GM18873 (cell line): ENCODE measurements around the gene LMOD2.

Experiments used
- ATAC-seq: cut with Tn5 transposase; IDR thresholded peaks from one replicate; pipeline ENCODE4 v1.9.1; 2021; ENCODE audit warnings: mild to moderate bottlenecking, moderate library complexity, moderate number of reproducible peaks; ENCODE audit not compliant: unreplicated experiment, low FRiP score

The LMOD2 gene

DNA sequence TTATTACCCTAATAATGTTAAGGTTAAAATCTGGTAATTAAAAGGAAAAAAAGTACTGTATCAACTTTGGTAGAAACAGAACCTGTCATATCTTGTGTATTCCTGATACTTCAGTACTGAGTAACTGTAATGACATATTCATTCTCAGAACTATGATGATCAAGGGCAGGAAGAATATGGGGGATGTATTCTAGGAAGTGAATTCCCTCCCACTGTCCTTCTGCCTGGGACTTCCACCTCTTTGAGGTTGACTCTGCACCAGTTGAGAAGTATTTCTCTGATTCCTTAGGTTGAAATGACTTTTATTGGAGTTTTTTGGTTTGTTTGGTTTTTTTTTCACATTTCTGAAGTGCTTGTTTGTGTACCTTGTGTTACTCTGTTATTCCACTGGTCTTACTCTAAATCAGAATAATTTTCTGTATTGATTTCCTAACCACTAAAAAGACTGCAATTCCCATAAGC lies 56.2 kb downstream of the LMOD2 start:
- ATAC-seq = no peak

DNA sequence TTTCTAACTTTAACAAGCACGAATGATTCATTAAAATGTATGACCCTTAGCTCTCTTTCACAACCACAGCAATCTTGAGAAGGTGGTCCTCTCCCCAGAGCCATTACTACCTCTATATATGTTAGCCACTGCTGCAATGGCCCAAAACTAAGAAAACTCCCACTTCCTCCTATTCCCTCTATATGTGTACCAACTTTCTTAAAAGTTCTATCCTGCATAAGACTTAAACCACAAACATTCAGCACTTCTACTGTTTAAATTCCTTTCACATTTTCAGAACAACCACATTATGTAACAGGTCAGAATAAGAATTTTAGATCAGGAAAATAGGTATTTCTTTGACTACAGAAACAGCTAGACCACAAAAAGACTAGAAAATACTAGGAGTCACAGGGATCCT lies 57.0 kb downstream of the LMOD2 start:
- ATAC-seq = no peak
